Upper lobe of right lung (tissue), 1 donor: Measurements from ENCODE around the gene RLN3. TPM values are rescaled to one million over a fixed set of nuclear protein-coding genes. Genes with fewer than 3 reads are reported as not detected.
"Not testable (repeated sequence)": the region's sequence is repeated elsewhere in the genome, so short reads cannot be mapped to it uniquely, and the experiment has no call there.

Experiments
- ATAC-seq: fragments of 200-7000 bp; cut with Tn5 transposase; one replicate; pipeline ENCODE4 v1.9.1; 2020; ENCODE audit warnings: mild to moderate bottlenecking, moderate library complexity
- DNase-seq: peaks from one replicate; pipeline ENCODE4 v3.0.0-alpha.2; 2020
- H3K27ac ChIP-seq: fragments of 200-600 bp; one replicate; pipeline ENCODE4 v1.8.0; 2022
- H3K27me3 ChIP-seq: fragments of 200-600 bp; one replicate; pipeline ENCODE4 v1.8.0; 2022; ENCODE audit warnings: mild to moderate bottlenecking
- H3K36me3 ChIP-seq: fragments of 200-600 bp; one replicate; pipeline ENCODE4 v1.8.0; 2022
- H3K4me1 ChIP-seq: fragments of 200-600 bp; one replicate; pipeline ENCODE4 v1.8.0; 2022
- H3K4me3 ChIP-seq: fragments of 200-600 bp; one replicate; pipeline ENCODE4 v1.8.0; 2022; ENCODE audit warnings: mild to moderate bottlenecking
- H3K9me3 ChIP-seq: fragments of 200-600 bp; one replicate; pipeline ENCODE4 v1.8.0; 2022
- intact Hi-C: fragments of 100-400 bp; cut with DNase I; formaldehyde crosslinking; loops from one replicate; pipeline ENCODE4 v1.11.0; 2022
- total RNA-seq: library from RNA; stranded (reverse); fragmentation: NEBNext Ultra II Directional; extraction: Animal tissue kit (Norgen Biotek cat#: 25700); gene quantifications from one replicate; pipeline ENCODE4 v1.2.1, GENCODE V29; 2021
- TF ChIP-seq, protein P1 (sequence below): fragments of 200-600 bp; IDR thresholded peaks from one replicate; pipeline ENCODE4 v1.8.0; 2022; ENCODE audit warnings: antibody characterized with exemption
- donor health status: DM: no; HTN: yes; CAD: no; lungs with severe emphysema.

RLN3 gene
- total RNA-seq, 1 donor from 2014 or later, result not detected

DNA sequence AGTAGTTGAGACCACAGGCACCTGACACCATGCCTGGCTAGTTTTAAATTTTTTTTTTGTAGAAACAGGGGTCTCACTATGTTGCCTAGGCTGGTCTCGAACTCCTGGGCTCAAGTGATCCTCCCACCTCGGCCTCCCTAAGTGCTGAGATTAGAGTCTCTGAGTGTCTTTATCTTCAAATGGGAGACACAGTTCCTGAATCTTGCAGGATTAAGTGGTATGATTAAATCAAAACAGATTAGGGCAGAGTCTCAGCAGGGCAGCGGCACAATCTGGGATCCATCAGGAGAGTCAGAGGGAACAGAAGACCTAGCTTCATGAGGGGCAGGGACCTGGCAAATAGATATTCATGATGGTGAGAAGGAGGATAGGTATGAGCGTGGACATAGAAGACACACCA is 953 bp downstream of the RLN3 start:
- H3K9me3 ChIP-seq, result no peaks in the 10 kb centered on the region
- no peaks in the 10 kb centered on the region for H3K27me3 ChIP-seq
- no peak overlapping the region for H3K4me3 ChIP-seq
- ATAC-seq (no peak), DNase-seq (no peak)
- H3K36me3 ChIP-seq, result no peaks in the 10 kb centered on the region
- no peak overlapping the region for H3K27ac ChIP-seq
- H3K4me1 ChIP-seq, result peaks cover 13% of the 10 kb centered on the region
- intact Hi-C loops, result no loop called here
- TF ChIP-seq, protein P1, sequence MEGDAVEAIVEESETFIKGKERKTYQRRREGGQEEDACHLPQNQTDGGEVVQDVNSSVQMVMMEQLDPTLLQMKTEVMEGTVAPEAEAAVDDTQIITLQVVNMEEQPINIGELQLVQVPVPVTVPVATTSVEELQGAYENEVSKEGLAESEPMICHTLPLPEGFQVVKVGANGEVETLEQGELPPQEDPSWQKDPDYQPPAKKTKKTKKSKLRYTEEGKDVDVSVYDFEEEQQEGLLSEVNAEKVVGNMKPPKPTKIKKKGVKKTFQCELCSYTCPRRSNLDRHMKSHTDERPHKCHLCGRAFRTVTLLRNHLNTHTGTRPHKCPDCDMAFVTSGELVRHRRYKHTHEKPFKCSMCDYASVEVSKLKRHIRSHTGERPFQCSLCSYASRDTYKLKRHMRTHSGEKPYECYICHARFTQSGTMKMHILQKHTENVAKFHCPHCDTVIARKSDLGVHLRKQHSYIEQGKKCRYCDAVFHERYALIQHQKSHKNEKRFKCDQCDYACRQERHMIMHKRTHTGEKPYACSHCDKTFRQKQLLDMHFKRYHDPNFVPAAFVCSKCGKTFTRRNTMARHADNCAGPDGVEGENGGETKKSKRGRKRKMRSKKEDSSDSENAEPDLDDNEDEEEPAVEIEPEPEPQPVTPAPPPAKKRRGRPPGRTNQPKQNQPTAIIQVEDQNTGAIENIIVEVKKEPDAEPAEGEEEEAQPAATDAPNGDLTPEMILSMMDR, result no peak

DNA sequence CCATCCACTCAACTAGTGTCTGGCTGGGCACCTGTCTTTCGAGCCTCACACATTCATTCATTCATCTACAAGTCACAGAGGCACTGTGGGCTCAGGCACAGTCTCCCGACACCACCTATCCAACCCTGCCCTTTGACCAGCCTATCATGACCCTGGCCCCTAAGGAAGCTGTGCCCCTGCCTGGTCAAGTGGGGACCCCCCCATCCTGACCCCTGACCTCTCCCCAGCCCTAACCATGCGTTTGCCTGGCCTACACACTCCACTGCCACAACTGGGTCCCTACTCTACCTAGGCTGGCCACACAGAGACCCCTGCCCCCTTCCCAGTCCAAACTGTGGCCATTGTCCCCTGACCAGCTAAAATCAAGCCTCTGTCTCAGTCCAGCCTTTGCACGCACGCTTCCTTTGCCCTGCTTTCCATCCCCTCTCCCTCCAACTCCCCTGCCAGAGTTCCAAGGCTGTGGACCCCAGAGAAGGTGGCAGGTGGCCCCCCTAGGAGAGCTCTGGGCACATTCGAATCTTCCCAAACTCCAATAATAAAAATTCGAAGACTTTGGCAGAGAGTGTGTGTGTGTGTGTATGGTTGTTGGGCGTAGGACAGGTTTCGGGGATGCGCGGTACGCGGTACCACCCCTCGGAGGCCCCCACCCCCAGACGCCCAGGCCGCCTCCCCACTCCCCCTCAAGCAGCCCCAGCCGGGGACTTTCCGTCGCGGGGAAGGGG is 3.2 kb downstream of the RLN3 start:
- no peak for DNase-seq
- Histone ChIP-seq H3K4me3 (peak overlapping the region; percentile 79), H3K27me3 (no peaks in the 10 kb centered on the region), H3K9me3 (no peaks in the 10 kb centered on the region), H3K4me1 (peaks cover 8% of the 10 kb centered on the region), H3K27ac (peak overlapping the region; percentile 88), H3K36me3 (no peaks in the 10 kb centered on the region)
- TF ChIP-seq, protein P1, result no peak
- ATAC-seq, result no peak
- intact Hi-C loops, result no loop called here

DNA sequence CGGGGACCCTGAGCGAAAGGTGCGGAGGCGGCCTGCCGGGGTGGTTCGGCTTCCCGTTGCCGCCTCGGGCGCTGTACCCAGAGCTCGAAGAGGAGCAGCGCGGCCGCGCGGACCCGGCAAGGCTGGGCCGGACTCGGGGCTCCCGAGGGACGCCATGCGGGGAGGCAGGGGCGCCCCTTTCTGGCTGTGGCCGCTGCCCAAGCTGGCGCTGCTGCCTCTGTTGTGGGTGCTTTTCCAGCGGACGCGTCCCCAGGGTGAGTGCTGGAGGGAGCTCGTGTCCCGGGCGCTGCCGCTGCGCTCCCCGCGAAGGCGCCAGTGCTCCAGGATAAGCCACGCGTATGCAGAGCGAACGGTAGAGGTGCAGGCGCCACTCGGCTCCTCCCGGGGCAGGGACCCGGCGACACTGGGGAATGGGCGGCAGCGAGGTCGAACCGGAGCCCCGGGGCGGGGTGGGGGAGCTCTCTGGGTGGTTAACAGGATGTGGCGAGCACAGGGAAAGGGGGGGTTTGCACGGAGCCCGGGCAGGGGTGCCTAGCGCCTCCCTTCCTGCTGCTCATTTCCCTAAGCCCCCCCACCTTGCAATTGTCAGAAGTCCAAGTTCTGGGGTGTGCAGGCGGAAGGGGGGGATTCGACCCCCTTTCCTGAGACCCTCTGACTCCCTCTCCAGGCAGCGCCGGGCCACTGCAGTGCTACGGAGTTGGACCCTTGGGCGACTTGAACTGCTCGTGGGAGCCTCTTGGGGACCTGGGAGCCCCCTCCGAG is 4.0 kb downstream of the RLN3 start, which contains the start of gene IL27RA:
IL27RA (plus strand) TSS at position 44 of the 762 bp plus-strand sequence; CDS start at position 155, 111 bp downstream.
- peak; percentile 86 for DNase-seq
- H3K9me3 ChIP-seq, result no peaks in the 10 kb centered on the region
- H3K4me3 ChIP-seq, result peak within 1 kb of the TSS; percentile 79
- peaks cover 8% of the 10 kb centered on the region for H3K4me1 ChIP-seq
- H3K27ac ChIP-seq, result peak within 1 kb of the TSS; percentile 88
- H3K27me3 ChIP-seq, result no peaks in the 10 kb centered on the region
- peak; percentile 89 for ATAC-seq
- TF ChIP-seq, protein P1, result peak; percentile 71
- intact Hi-C loops, result no loop called here
- no peaks in the 10 kb centered on the region for H3K36me3 ChIP-seq

DNA sequence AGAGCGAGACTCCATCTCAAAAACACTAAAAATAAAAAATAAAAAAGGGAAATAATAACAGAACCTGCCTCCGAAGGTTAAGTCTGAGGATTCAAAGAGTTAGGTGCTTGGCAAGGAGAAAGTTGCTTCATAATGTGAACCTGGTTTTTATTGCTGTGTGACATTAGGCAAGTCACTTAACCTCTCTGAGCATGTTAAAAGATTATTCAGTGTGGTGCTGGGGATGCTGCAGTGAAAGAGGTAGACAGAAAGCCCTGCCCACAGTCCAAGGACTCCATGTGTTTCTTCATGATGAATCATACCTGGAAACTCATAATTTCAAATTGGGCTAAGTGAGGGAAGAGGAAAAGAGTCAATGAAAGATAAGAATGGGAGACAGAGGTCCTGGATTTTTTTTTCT is 6.0 kb downstream of the RLN3 start:
- Histone ChIP-seq H3K36me3 (no peaks in the 10 kb centered on the region), H3K27me3 (no peaks in the 10 kb centered on the region), H3K4me3 (no peak overlapping the region), H3K27ac (no peak overlapping the region), H3K4me1 (peaks cover 8% of the 10 kb centered on the region), H3K9me3 (no peaks in the 10 kb centered on the region)
- ATAC-seq, result no peak
- no peak for DNase-seq
- intact Hi-C loops, result no loop called here
- TF ChIP-seq, protein P1, result no peak

DNA sequence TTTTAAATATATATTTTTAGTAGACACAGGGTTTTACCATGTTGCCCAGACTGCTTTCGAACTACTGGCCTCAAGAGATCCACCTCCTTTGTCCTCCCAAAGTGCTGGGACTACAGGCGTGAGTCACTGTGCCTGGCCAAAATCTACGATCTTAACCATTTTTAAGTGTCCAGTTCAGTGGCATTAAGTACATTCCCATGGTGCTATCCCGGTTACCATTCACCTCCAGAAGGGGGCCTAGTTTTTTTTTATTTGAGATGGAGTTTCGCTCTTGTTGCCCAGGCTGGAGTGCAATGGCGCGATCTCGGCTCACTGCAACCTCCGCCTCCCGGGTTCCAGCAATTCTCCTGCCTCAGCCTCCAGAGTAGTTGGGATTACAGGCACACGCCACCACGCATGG is 7.2 kb downstream of the RLN3 start:
- H3K4me1 ChIP-seq, H3K27ac ChIP-seq, ATAC-seq, intact Hi-C loops, H3K9me3 ChIP-seq, H3K36me3 ChIP-seq, H3K4me3 ChIP-seq, H3K27me3 ChIP-seq, DNase-seq: not testable (repeated sequence)

DNA sequence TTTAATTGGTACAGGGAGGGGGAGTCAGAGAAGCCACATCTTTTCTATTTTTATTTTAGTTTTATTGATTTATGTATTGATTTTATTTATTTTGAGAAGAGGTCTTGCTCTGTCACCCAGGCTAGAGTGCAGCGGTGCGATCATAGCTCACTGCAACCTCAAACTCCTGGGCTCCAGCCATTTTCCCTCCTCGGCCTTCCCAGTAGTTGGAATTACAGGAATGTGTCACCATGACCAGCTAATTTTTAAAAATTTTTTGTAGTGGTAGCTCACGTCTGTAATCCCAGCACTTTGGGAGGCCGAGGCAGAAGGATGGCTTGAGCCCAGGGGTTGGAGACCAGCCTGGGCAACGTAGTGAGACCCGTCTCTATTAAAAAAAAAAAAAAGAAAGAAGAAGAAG is 7.8 kb downstream of the RLN3 start:
- Histone ChIP-seq H3K27ac (no peak overlapping the region), H3K27me3 (no peaks in the 10 kb centered on the region), H3K36me3 (no peaks in the 10 kb centered on the region), H3K9me3 (no peaks in the 10 kb centered on the region), H3K4me3 (no peak overlapping the region), H3K4me1 (peaks cover 8% of the 10 kb centered on the region)
- TF ChIP-seq, protein P1, result no peak
- no peak for DNase-seq
- intact Hi-C loops, result no loop called here
- ATAC-seq, result no peak
